HL-60 (cell line): ENCODE data around the gene ZFYVE9.

Source experiments
- DNase-seq, 2 experiments: peaks; one replicate each; pipeline ENCODE4 v3.0.0-alpha.2; 2010 to 2020; ENCODE audit warnings: low read depth in 1 of 2, low spot score in 1 of 2
- H3K27ac ChIP-seq: fragments of 250-450 bp; sonication (Bioruptor Pico); replicated peaks from 2 replicates; pipeline ENCODE4 v1.5.1; 2020; ENCODE audit warnings: mild to moderate bottlenecking, moderate library complexity
- H3K27me3 ChIP-seq: fragments of 250-450 bp; sonication (Bioruptor Pico); 2 replicates; pipeline ENCODE4 v1.5.1; 2021; ENCODE audit warnings: mild to moderate bottlenecking, moderate library complexity; ENCODE audit not compliant: insufficient read depth, poor library complexity, severe bottlenecking
- H3K4me3 ChIP-seq: replicated peaks from 2 replicates; pipeline ENCODE4 v1.5.1; 2011; ENCODE audit warnings: mild to moderate bottlenecking, control low read depth, low read length; ENCODE audit not compliant: insufficient read depth
- GABPA ChIP-seq: IDR thresholded peaks from 2 replicates; pipeline ENCODE4 v1.6.1; 2012; ENCODE audit warnings: low read depth
- POLR2AphosphoS5 ChIP-seq: IDR thresholded peaks from 2 replicates; pipeline ENCODE4 v1.6.1; 2012; ENCODE audit warnings: low read depth
- SPI1 ChIP-seq: IDR thresholded peaks from 2 replicates; pipeline ENCODE4 v1.6.1; 2012; ENCODE audit warnings: low read depth, mild to moderate bottlenecking, borderline replicate concordance
- TF ChIP-seq, protein P1 (sequence below): IDR thresholded peaks from one replicate; pipeline ENCODE4 v1.5.1; 2011; ENCODE audit warnings: low read length, control low read depth, inconsistent platforms; ENCODE audit not compliant: insufficient read depth
- TF ChIP-seq, protein P2 (sequence below): IDR thresholded peaks from 2 replicates; pipeline ENCODE4 v1.6.1; 2012; ENCODE audit warnings: low read depth; ENCODE audit not compliant: insufficient replicate concordance

The ZFYVE9 gene

GRCh38 chr1:52123622-52124021 is 18.3 kb upstream of the ZFYVE9 start:
- no peak overlapping the region for H3K4me3 ChIP-seq
- DNase-seq, result no peak
- TF ChIP-seq, protein P1, sequence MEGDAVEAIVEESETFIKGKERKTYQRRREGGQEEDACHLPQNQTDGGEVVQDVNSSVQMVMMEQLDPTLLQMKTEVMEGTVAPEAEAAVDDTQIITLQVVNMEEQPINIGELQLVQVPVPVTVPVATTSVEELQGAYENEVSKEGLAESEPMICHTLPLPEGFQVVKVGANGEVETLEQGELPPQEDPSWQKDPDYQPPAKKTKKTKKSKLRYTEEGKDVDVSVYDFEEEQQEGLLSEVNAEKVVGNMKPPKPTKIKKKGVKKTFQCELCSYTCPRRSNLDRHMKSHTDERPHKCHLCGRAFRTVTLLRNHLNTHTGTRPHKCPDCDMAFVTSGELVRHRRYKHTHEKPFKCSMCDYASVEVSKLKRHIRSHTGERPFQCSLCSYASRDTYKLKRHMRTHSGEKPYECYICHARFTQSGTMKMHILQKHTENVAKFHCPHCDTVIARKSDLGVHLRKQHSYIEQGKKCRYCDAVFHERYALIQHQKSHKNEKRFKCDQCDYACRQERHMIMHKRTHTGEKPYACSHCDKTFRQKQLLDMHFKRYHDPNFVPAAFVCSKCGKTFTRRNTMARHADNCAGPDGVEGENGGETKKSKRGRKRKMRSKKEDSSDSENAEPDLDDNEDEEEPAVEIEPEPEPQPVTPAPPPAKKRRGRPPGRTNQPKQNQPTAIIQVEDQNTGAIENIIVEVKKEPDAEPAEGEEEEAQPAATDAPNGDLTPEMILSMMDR, result no peak
- no peak for TF ChIP-seq SPI1
- TF ChIP-seq GABPA, result no peak
- H3K27ac ChIP-seq, result no peak overlapping the region
- H3K27me3 ChIP-seq, result no peaks in the 10 kb centered on the region

GRCh38 chr1:52125736-52126359 is 16.0 kb upstream of the ZFYVE9 start:
- H3K27ac ChIP-seq, result no peak overlapping the region
- no peaks in the 10 kb centered on the region for H3K27me3 ChIP-seq
- DNase-seq, result no peak
- TF ChIP-seq, protein P2, sequence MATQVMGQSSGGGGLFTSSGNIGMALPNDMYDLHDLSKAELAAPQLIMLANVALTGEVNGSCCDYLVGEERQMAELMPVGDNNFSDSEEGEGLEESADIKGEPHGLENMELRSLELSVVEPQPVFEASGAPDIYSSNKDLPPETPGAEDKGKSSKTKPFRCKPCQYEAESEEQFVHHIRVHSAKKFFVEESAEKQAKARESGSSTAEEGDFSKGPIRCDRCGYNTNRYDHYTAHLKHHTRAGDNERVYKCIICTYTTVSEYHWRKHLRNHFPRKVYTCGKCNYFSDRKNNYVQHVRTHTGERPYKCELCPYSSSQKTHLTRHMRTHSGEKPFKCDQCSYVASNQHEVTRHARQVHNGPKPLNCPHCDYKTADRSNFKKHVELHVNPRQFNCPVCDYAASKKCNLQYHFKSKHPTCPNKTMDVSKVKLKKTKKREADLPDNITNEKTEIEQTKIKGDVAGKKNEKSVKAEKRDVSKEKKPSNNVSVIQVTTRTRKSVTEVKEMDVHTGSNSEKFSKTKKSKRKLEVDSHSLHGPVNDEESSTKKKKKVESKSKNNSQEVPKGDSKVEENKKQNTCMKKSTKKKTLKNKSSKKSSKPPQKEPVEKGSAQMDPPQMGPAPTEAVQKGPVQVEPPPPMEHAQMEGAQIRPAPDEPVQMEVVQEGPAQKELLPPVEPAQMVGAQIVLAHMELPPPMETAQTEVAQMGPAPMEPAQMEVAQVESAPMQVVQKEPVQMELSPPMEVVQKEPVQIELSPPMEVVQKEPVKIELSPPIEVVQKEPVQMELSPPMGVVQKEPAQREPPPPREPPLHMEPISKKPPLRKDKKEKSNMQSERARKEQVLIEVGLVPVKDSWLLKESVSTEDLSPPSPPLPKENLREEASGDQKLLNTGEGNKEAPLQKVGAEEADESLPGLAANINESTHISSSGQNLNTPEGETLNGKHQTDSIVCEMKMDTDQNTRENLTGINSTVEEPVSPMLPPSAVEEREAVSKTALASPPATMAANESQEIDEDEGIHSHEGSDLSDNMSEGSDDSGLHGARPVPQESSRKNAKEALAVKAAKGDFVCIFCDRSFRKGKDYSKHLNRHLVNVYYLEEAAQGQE, result no peak
- TF ChIP-seq, protein P1, result no peak
- TF ChIP-seq GABPA (no peak), POLR2AphosphoS5 (no peak), SPI1 (no peak)
- no peak overlapping the region for H3K4me3 ChIP-seq

GRCh38 chr1:52127181-52128180 is 14.4 kb upstream of the ZFYVE9 start:
- no peak overlapping the region for H3K4me3 ChIP-seq
- no peak overlapping the region for H3K27ac ChIP-seq
- no peaks in the 10 kb centered on the region for H3K27me3 ChIP-seq
- DNase-seq, result peak in 1 of 2 experiments; percentile 22
- TF ChIP-seq, protein P1, result peak; percentile 67
- TF ChIP-seq GABPA, result no peak

- TF ChIP-seq SPI1, result no peak
- TF ChIP-seq POLR2AphosphoS5, result no peak
- TF ChIP-seq, protein P1, result no peak
- no peak for TF ChIP-seq GABPA
- TF ChIP-seq, protein P2, result no peak
- Histone ChIP-seq H3K27ac (no peak overlapping the region), H3K27me3 (no peaks in the 10 kb centered on the region), H3K4me3 (no peak overlapping the region)
- peak; percentile 41 to 61 for DNase-seq
Observed at GRCh38 chr1:52139817-52140540, 1.9 kb upstream of the ZFYVE9 start.
